ENCODE data around the gene GMDS. TPM values are rescaled to one million over a fixed set of nuclear protein-coding genes. Genes with fewer than 3 reads are reported as not detected.
A peak's percentile ranks its signal among the peaks of the same experiment; 100 is the strongest.

Gene GMDS
- total and polyA plus RNA-seq, 7 donors: 2.8 to 6.6 (median 4.7) TPM

- peak in 1 of 4 donors; percentile 1 for ATAC-seq
These were observed 923 bp downstream of the GMDS start for GRCh38 chr6:2244261-2245102.

GRCh38 chr6:2242311-2242710, 3.1 kb downstream of the GMDS start:
- H3K4me3 ChIP-seq: no peak overlapping the region
- no peaks in the 10 kb centered on the region for H3K36me3 ChIP-seq (ENCODE audit: insufficient read depth in 1 of 2, low read depth in 1 of 2)
- DNase-seq (no peak), ATAC-seq (no peak)
- intact Hi-C loops (cut with DNase I): loop anchor here in 1 of 2 donors (10.0 kb wide), 1 partner anchor 392 kb away; no protein-coding TSS in a partner anchor
- no peaks in the 10 kb centered on the region for H3K27me3 ChIP-seq (ENCODE audit: insufficient read depth in 3 of 3, low read length in 2 of 3)
- H3K27ac ChIP-seq: no peak overlapping the region
- no peaks in the 10 kb centered on the region for H3K9me3 ChIP-seq
- 63 to 91% (median 66%) methylated on average over 4 of the region's 4 CpGs for WGBS, 3 donors
- TF ChIP-seq CTCF (IDR thresholded peaks at IDR 0.05): no peak
- H3K4me1 ChIP-seq: peaks cover 8% of the 10 kb centered on the region

More at GRCh38 chr6:2244261-2245102, 923 bp downstream of the GMDS start:
- Histone ChIP-seq H3K9me3 (no peaks in the 10 kb centered on the region), H3K4me1 (peaks cover 8% of the 10 kb centered on the region), H3K36me3 (ENCODE audit: insufficient read depth in 1 of 2, low read depth in 1 of 2) (peaks cover 0 to 13% of the 10 kb centered on the region in 2 donors), H3K4me3 (peak overlapping the region; percentile 97), H3K27ac (peak overlapping the region; percentile 90), H3K27me3 (ENCODE audit: insufficient read depth in 3 of 3, low read length in 2 of 3) (no peaks in the 10 kb centered on the region)
- WGBS, 3 donors: 32 to 33% (median 32%) methylated on average over 32 of the region's 32 CpGs
- intact Hi-C loops (cut with DNase I): loop anchor here (5.0 to 10.0 kb wide), 2 partner anchors 388 to 390 kb away; no protein-coding TSS in a partner anchor
- no peak for DNase-seq
- no peak for TF ChIP-seq CTCF (IDR thresholded peaks at IDR 0.05)

- no peaks in the 10 kb centered on the region for H3K27me3 ChIP-seq (ENCODE audit: insufficient read depth in 3 of 3, low read length in 2 of 3)
- no peaks in the 10 kb centered on the region for H3K9me3 ChIP-seq
- no peaks in the 10 kb centered on the region for H3K36me3 ChIP-seq (ENCODE audit: insufficient read depth in 1 of 2, low read depth in 1 of 2)
- H3K27ac ChIP-seq: no peak overlapping the region
- no peak for ATAC-seq
- WGBS, 3 donors: 81 to 90% (median 87%) methylated on average over 6 of the region's 6 CpGs
- H3K4me3 ChIP-seq: no peak overlapping the region
- peaks cover 6% of the 10 kb centered on the region for H3K4me1 ChIP-seq
- TF ChIP-seq CTCF (IDR thresholded peaks at IDR 0.05): no peak
- no peak for DNase-seq
- intact Hi-C loops (cut with DNase I): loop anchor here in 1 of 2 donors (10.0 kb wide), 1 partner anchor 394 kb away; no protein-coding TSS in a partner anchor
These were observed 4.4 kb downstream of the GMDS start for GRCh38 chr6:2240961-2241360.

- WGBS, 3 donors: 42 to 76% (median 48%) methylated on average over 1 of the region's 1 CpG
- peaks cover 6% of the 10 kb centered on the region for H3K4me1 ChIP-seq
- intact Hi-C loops (cut with DNase I): no loop called here
- H3K9me3 ChIP-seq: no peaks in the 10 kb centered on the region
- ATAC-seq (no peak), DNase-seq (no peak)
- H3K27me3 ChIP-seq (ENCODE audit: insufficient read depth in 3 of 3, low read length in 2 of 3): no peaks in the 10 kb centered on the region
- H3K36me3 ChIP-seq (ENCODE audit: insufficient read depth in 1 of 2, low read depth in 1 of 2): no peaks in the 10 kb centered on the region
- no peak overlapping the region for H3K27ac ChIP-seq
- no peak overlapping the region for H3K4me3 ChIP-seq
- TF ChIP-seq CTCF (IDR thresholded peaks at IDR 0.05): no peak
These were observed 8.4 kb downstream of the GMDS start for GRCh38 chr6:2237001-2237400.

Measured in psoas muscle (tissue), 8 donors.